RPMI7951 (cell line): Measurements from ENCODE around the gene KRTAP2-4. TPM values are rescaled to one million over a fixed set of nuclear protein-coding genes. Genes with fewer than 3 reads are reported as not detected.
A peak's percentile ranks its signal among the peaks of the same experiment; 100 is the strongest.
"Not testable (repeated sequence)": the region's sequence is repeated elsewhere in the genome, so short reads cannot be mapped to it uniquely, and the experiment has no call there.

Source experiments
- DNase-seq: peaks from one replicate; pipeline ENCODE4 v3.0.0-alpha.2; 2012; ENCODE audit warnings: low read depth
- total RNA-seq: library from RNA; depleted of rRNA; stranded (reverse); fragments of >200 nt; shearing (Covaris generic); gene quantifications from 2 replicates; pipeline ENCODE4 v1.2.3, GENCODE V29; 2014; rRNA removed

The KRTAP2-4 gene
- total RNA-seq = not detected in 2 replicates

- DNase-seq = peak; percentile 96
These were observed at the start of gene KRTAP2-4 for GRCh38 chr17:41065829-41066624. KRTAP2-4 (minus strand) TSS chr17:41065879; CDS start chr17:41065845, 34 bp downstream.

- DNase-seq = no peak
These were observed 45.6 kb upstream of the KRTAP2-4 start for GRCh38 chr17:41111151-41111885.

- DNase-seq = not testable (repeated sequence)
These were observed 43.2 kb upstream of the KRTAP2-4 start for GRCh38 chr17:41108728-41109386.

- peak; percentile 57 for DNase-seq
These were observed 42.3 kb upstream of the KRTAP2-4 start for GRCh38 chr17:41107941-41108450.

GRCh38 chr17:41105347-41105746, 39.7 kb upstream of the KRTAP2-4 start, which contains the start of gene KRTAP4-9:
KRTAP4-9 (plus strand) TSS chr17:41105389; CDS start chr17:41105389, 0 bp downstream.
- DNase-seq = not testable (repeated sequence)

- peak; percentile 64 for DNase-seq
These were observed 38.8 kb upstream of the KRTAP2-4 start for GRCh38 chr17:41104386-41105038.

GRCh38 chr17:41103896-41104295, 38.2 kb upstream of the KRTAP2-4 start:
- DNase-seq = no peak

- no peak for DNase-seq
These were observed 36.0 kb upstream of the KRTAP2-4 start, which contains the start of gene KRTAP4-16 for GRCh38 chr17:41101586-41102259. KRTAP4-16 (minus strand) TSS chr17:41102209; CDS start chr17:41102209, 0 bp downstream.

- DNase-seq = peak; percentile 89
These were observed 34.2 kb upstream of the KRTAP2-4 start for GRCh38 chr17:41099682-41100480.

GRCh38 chr17:41098481-41098880, 32.8 kb upstream of the KRTAP2-4 start:
- DNase-seq = peak; percentile 85

GRCh38 chr17:41098042-41098441, 32.4 kb upstream of the KRTAP2-4 start, which contains the start of gene KRTAP4-8:
KRTAP4-8 (minus strand) TSS chr17:41098142; CDS start chr17:41098084, 58 bp downstream.
- DNase-seq = no peak

- DNase-seq = no peak
These were observed 30.4 kb upstream of the KRTAP2-4 start for GRCh38 chr17:41096055-41096454.

GRCh38 chr17:41088760-41089352, 23.2 kb upstream of the KRTAP2-4 start:
- DNase-seq = not testable (repeated sequence)

GRCh38 chr17:41084100-41084856, 18.6 kb upstream of the KRTAP2-4 start, which contains the start of gene KRTAP4-7:
KRTAP4-7 (plus strand) TSS chr17:41084150; CDS start chr17:41084207, 57 bp downstream.
- DNase-seq = not testable (repeated sequence)

- peak; percentile 61 for DNase-seq
These were observed 17.7 kb upstream of the KRTAP2-4 start for GRCh38 chr17:41083427-41083826.

- DNase-seq = peak; percentile 70
These were observed 16.9 kb upstream of the KRTAP2-4 start for GRCh38 chr17:41082626-41083025.

- no peak for DNase-seq
These were observed 11.1 kb upstream of the KRTAP2-4 start for GRCh38 chr17:41076788-41077187.

- DNase-seq = no peak
These were observed 8.0 kb upstream of the KRTAP2-4 start for GRCh38 chr17:41073676-41074075.
